Ectodermal cell (in vitro differentiated cells): Measurements from ENCODE around the gene TUBGCP6.

ENCODE experiments used
- H3K27ac ChIP-seq: 2 replicates; pipeline ENCODE4 v1.7.0; 2013; ENCODE audit warnings: mild to moderate bottlenecking, low read depth, low read length; ENCODE audit not compliant: insufficient read depth, poor library complexity, severe bottlenecking
- H3K27me3 ChIP-seq: 2 replicates; pipeline ENCODE4 v1.7.0; 2013; ENCODE audit warnings: mild to moderate bottlenecking, low read length; ENCODE audit not compliant: insufficient read depth, control insufficient read depth, poor library complexity, severe bottlenecking
- H3K36me3 ChIP-seq: one replicate; pipeline ENCODE4 v1.7.0; 2013; ENCODE audit warnings: low read length; ENCODE audit not compliant: control insufficient read depth, insufficient read depth
- H3K4me1 ChIP-seq: one replicate; pipeline ENCODE4 v1.7.0; 2013; ENCODE audit warnings: low read length; ENCODE audit not compliant: control insufficient read depth, insufficient read depth
- H3K4me3 ChIP-seq: 2 replicates; pipeline ENCODE4 v1.7.0; 2013; ENCODE audit warnings: low read depth, low read length, control low read depth; ENCODE audit not compliant: insufficient read depth
- H3K9me3 ChIP-seq: 2 replicates; pipeline ENCODE4 v1.7.0; 2013; ENCODE audit warnings: mild to moderate bottlenecking, low read length, moderate library complexity; ENCODE audit not compliant: control insufficient read depth
- WGBS, 2 experiments: methylation state at CpG; one replicate each; pipeline ENCODE4 v1.1.7; 2013; ENCODE audit warnings: missing lambda C conversion rate in 2 of 2; 5-methylcytosine and 5-hydroxymethylcytosine counted together

TUBGCP6 gene

DNA sequence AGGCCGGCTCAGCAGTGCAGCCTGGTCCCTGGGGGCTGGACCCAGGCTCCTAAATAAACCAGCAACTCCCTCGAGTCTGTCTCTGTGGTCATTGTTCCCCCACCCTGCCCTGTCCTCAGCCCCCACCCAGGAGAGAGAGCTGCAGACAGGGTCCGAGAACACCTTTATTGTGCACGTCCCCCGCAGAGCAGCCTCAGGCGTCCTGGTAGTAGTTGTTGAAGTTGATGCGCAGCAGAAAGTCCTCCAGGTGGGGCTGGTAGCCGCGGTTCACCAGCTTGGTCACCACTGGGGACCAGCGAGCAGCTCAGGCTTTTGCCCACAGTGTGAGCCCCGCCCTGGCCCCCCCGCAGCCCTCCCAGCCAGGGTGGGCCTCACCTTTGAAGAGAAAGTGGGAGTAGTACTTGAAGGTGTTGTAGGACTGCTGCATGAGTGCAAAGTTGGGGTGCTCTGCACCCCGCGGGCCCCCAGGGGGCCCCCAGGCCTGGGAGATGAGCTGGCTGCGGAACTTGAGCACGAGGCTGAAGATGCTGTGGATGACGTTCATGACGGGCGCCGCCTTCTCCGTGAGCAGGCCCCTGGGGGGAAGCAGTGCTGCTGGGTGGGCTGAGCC is 27.2 kb downstream of the TUBGCP6 start:
- Histone ChIP-seq H3K9me3 (no peaks in the 10 kb centered on the region), H3K27ac (no peak overlapping the region), H3K4me1 (no peaks in the 10 kb centered on the region), H3K36me3 (peaks cover 31% of the 10 kb centered on the region), H3K4me3 (no peak overlapping the region), H3K27me3 (no peaks in the 10 kb centered on the region)
- WGBS, 2 experiments: 92 to 93% methylated on average over 21 of the region's 21 CpGs

DNA sequence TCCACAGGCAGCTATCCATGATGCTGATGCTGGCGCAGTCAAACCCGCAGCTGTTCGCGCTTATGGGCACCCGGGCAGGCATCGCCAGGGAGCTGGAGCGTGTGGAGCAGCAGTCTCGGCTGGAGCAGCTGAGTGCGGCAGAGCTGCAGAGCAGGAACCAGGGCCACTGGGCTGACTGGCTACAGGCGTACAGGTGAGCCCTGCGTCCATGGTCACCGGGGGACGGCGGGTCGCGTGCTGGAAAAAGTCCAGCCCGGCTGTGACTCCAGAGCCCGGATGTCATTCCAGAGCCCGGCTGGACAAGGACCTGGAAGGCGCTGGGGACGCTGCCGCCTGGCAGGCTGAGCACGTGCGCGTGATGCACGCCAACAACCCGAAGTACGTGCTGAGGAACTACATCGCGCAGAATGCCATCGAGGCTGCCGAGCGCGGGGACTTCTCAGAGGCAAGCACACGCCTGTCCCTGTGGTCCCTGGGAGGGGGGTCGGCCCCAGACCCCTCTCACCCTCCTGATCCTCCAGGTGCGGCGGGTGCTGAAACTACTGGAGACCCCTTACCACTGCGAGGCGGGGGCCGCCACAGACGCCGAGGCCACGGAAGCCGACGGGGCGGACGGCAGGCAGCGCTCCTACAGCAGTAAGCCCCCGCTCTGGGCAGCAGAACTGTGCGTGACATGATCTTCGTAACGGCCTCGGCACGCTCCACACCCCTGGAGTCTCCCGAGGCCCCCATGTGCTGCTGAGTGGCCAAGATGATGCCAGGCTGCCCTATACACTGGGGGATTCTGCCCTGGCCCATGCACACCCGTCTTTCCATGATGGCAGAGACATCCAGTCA is 27.9 kb downstream of the TUBGCP6 start:
- H3K9me3 ChIP-seq: no peaks in the 10 kb centered on the region
- no peaks in the 10 kb centered on the region for H3K4me1 ChIP-seq
- no peak overlapping the region for H3K27ac ChIP-seq
- peaks cover 36% of the 10 kb centered on the region for H3K36me3 ChIP-seq
- WGBS, 2 experiments: 97% methylated on average over 57 of the region's 57 CpGs
- H3K27me3 ChIP-seq: no peaks in the 10 kb centered on the region
- H3K4me3 ChIP-seq: no peak overlapping the region

- H3K4me3 ChIP-seq: no peak overlapping the region
- 95 to 96% methylated on average over 15 of the region's 15 CpGs for WGBS, 2 experiments
- no peaks in the 10 kb centered on the region for H3K27me3 ChIP-seq
- no peaks in the 10 kb centered on the region for H3K9me3 ChIP-seq
- peaks cover 37% of the 10 kb centered on the region for H3K36me3 ChIP-seq
- H3K27ac ChIP-seq: no peak overlapping the region
- no peaks in the 10 kb centered on the region for H3K4me1 ChIP-seq
These were observed 28.7 kb downstream of the TUBGCP6 start for GRCh38 chr22:50216055-50216683.

DNA sequence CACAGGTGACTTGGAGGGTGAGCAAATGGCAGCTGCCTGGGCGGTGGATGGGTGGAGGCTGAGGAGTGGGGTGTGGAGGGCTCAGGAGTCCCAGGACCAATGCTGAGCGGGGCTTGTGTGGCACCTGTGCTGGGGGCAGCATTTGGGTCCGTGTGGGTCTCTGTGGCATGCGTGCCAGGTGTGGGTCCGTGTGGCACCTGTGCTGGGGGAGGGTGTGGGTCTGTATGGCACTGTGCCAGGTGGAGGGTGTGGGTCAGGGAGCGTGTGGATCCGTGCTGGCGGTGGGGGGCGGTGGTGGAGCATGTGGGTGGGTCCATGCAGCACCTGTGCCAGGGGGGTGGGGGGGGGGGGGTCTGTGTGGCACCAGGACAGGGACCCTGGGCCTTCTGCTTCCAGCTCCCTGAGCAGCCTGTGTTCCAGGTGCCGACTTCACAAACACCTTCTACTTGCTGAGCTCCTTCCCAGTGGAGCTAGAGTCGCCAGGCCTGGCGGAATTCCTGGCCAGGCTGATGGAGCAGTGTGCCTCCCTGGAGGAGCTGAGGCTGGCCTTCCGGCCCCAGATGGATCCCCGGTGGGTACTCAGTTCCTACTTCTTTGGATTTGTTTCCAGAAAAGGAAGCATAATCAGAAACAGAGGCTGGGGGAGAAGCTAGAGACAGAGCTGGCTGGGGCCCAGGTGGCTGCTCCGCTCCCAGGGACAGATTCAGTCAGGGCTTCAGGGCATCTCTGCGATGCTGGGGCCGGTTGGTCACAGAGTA is 29.3 kb downstream of the TUBGCP6 start:
- no peaks in the 10 kb centered on the region for H3K9me3 ChIP-seq
- peaks cover 37% of the 10 kb centered on the region for H3K36me3 ChIP-seq
- no peaks in the 10 kb centered on the region for H3K27me3 ChIP-seq
- 95 to 98% methylated on average over 17 of the region's 17 CpGs for WGBS, 2 experiments
- no peaks in the 10 kb centered on the region for H3K4me1 ChIP-seq
- H3K4me3 ChIP-seq: no peak overlapping the region
- no peak overlapping the region for H3K27ac ChIP-seq

GRCh38 chr22:50213263-50213662 is 31.6 kb downstream of the TUBGCP6 start:
- WGBS, 2 experiments: 93 to 97% methylated on average over 9 of the region's 9 CpGs
- Histone ChIP-seq H3K9me3 (no peaks in the 10 kb centered on the region), H3K36me3 (peaks cover 30% of the 10 kb centered on the region), H3K27ac (no peak overlapping the region), H3K4me3 (no peak overlapping the region), H3K27me3 (no peaks in the 10 kb centered on the region), H3K4me1 (no peaks in the 10 kb centered on the region)

DNA sequence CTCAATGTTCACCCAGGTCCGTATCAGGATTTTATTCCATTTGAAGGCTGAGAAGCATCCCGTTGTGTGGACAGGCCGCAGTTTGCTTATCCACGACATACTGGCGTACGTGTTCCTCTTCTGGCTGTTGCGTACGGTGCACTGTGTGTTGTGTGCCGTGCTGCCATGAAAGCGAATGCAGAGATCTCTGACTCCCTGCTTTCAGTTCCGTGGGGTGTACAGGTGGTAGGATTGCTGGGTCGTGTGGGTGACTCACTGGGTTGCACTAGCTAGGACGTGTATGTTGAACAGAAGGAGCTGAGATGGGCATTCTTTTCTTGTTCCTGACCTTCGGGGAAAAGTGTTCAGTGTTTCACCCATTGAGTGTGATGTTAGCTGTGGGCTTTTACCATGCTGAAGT is 33.7 kb downstream of the TUBGCP6 start:
- H3K9me3 ChIP-seq: no peaks in the 10 kb centered on the region
- no peaks in the 10 kb centered on the region for H3K27me3 ChIP-seq
- 96 to 97% methylated on average over 14 of the region's 14 CpGs for WGBS, 2 experiments
- no peaks in the 10 kb centered on the region for H3K4me1 ChIP-seq
- H3K36me3 ChIP-seq: peaks cover 21% of the 10 kb centered on the region
- no peak overlapping the region for H3K4me3 ChIP-seq
- H3K27ac ChIP-seq: no peak overlapping the region

GRCh38 chr22:50210378-50211139 is 34.3 kb downstream of the TUBGCP6 start:
- Histone ChIP-seq H3K27ac (no peak overlapping the region), H3K4me3 (no peak overlapping the region), H3K4me1 (no peaks in the 10 kb centered on the region), H3K27me3 (no peaks in the 10 kb centered on the region), H3K9me3 (no peaks in the 10 kb centered on the region), H3K36me3 (peaks cover 21% of the 10 kb centered on the region)
- WGBS, 2 experiments: 95 to 96% methylated on average over 32 of the region's 32 CpGs

- H3K27ac ChIP-seq: no peak overlapping the region
- 76% methylated on average over 20 of the region's 20 CpGs for WGBS, 2 experiments
- H3K36me3 ChIP-seq: peaks cover 21% of the 10 kb centered on the region
- H3K4me1 ChIP-seq: no peaks in the 10 kb centered on the region
- no peaks in the 10 kb centered on the region for H3K27me3 ChIP-seq
- no peaks in the 10 kb centered on the region for H3K9me3 ChIP-seq
- H3K4me3 ChIP-seq: no peak overlapping the region
These were observed 34.9 kb downstream of the TUBGCP6 start for GRCh38 chr22:50209893-50210292.

DNA sequence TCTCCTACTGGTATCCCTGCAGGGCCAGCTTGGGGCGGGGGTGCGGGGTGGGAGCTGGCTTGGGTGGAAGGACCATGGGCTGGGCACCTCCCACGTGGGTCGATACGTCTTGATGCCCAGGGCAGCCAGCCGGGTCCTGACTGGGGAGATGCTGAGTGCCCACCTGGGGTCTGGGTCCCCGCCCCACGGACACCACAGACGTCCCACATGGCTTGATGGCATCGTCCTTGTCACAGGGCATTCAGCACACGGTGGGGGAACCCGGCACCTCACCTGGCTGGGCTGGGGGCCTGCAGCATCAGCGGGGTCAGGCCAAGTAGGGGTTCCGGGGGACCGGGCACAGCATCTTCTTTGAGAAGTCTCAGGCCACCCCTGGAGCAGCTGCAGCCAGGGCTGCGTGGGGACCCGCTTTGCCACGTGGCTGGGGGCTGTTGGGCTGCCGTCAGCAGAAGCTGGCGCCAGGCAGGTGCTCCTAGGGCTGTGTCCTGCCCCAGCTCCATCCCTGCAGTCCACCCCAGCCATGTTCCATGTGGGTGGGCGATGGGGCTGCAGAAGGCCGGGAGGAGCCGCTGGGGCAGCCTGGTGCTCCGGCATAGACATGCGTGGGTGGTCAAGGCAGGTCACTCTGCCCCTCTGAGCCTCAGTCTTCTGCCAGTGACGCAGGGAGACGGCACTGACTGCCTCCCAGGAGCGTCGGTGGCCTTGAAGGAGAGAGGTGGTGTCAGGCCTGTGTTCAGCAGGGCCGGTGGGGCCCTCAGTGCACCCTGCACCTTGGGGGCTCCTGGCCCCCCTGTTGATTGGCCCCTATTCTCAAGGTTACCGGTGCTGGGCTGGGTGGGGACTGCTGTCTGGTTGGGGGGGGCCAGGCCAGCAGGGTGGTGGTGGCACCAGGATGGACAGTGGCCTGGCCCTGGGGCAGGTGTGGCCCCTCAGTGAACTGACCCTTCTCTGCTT is 35.6 kb downstream of the TUBGCP6 start:
- no peaks in the 10 kb centered on the region for H3K27me3 ChIP-seq
- no peaks in the 10 kb centered on the region for H3K9me3 ChIP-seq
- no peak overlapping the region for H3K27ac ChIP-seq
- 92 to 94% methylated on average over 31 of the region's 31 CpGs for WGBS, 2 experiments
- no peaks in the 10 kb centered on the region for H3K4me1 ChIP-seq
- H3K36me3 ChIP-seq: peaks cover 21% of the 10 kb centered on the region
- H3K4me3 ChIP-seq: no peak overlapping the region
